ENCODE data around the gene MIB2.

The MIB2 gene

DNA sequence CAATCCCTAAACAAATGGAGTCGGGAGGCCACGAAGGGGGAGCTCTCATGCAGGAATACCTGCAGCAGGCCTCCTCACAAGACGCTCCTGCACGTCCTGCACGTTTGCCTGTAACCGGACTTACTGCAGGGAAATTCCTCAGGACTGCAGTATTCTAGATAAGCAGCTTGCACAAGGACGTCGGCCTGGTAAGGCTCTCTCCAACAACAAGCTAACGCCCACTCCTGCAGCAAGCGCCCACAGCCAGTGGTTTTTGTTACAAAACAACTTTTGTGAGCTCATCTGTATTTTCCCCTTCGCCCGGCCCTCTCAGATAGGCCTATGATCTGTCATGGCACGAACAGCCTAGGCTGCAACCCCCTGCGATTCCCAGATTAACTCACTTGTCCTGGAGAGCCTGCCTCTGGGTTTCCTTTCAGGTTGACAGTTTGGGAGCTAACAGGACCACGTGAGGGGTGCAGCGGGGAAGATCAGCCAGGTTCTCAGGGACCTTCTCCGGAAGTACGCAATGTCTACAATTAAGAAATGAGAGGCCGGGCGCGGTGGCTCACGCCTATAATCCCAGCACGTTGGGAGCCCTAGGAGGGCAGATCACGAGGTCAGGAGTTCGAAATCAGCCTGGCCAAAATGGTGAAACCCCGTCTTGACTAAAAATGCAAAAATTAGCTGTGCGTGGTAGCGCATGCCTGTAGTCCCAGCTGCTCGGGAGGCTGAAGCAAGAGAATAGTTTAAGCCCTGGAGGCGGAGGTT, 921 bp upstream of the MIB2 start:
- DNase-seq (ENCODE audit: low read depth), result no peak

DNA sequence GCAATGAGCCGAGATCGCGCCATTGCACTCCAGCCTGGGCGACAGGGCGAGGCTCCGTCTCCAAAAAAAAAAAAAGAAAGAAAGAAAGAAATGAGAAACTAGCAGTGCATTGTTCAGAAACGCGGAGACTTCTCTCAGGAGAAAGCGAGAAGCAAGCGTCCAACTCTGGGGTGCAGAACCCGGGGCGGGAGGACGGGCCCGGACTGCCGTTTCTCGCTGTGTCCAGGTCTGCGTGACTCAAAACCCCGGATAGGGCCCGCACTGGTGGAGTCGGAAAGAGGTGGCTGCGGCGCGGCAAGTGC, 395 bp upstream of the MIB2 start:
- no peak for DNase-seq (ENCODE audit: low read depth)

DNA sequence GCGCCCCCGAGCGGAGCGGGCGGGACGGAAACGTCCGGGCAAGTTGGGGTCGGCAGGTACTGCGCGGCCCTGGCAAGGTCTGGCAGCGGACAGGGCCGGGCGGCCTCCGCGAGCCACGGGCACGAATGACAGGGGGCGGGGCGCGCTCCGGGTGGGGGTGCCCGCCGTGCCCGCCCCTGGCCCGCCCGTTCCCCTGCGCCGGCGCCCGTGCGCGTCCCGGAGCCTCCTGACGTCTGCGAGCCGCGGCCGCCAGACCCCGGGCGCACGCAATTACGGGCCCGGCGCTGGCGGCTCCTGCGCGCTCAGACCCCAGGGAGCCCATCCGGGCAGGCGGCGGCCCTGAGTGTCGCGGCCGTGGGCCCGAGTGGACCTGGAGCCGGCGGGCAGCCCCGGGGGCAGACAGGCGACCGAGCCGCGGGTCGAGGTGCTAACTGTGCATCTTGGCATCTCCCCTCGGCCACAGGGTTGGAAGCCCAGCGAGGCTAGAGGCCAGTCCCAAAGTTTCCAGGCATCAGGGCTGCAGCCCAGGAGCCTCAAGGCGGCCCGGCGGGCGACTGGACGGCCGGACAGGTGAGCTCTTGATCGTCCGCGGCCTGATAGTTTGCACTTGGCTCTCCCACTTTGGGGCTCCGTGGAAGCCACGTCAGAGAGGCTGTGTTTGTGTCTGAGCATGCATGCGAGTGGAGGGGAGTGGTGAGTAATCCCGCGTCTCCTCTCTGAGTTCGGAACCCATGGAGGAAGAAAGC, 918 bp downstream of the MIB2 start:
- no peak for DNase-seq (ENCODE audit: low read depth)

DNA sequence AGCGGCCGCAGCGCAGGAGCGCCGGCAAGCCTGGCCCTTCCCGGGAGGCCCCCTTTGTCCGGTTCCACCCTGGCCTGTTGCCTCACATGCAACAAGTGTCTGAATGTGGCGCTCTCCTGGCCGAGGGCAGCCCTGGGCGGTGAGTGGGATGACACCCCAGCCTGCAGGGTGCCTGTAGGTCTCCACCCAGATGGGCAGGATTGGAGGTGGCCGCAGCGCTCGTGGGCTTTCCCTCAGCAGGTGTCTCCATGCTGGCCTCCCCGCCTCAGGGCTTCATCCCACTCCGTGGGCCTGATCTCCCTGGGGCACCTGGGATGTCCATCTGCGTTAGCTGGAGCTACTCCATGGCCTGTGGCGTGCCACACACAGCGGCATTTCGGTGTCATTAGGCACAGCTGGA, 1.5 kb downstream of the MIB2 start:
- DNase-seq (ENCODE audit: low read depth), result no peak

DNA sequence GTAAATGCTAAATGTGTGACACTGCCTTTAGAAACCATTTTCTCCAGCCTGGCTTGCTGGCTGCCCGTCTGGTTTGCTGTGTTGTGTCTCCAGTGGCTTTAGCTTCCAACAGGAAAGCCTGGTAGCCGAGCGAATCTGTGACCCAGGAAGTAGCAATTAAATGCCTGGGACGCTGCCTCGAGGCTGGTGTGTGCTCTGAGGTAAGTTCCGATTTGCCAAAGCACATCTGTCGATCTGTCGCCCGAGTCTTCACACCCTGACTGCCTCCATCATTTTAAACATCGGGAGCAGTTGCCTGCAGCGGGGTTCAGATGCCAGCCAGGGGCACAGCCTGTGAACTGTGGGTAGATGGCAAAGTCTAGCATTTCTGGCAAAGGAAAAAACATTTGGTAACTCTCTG, 2.2 kb downstream of the MIB2 start:
- no peak for DNase-seq (ENCODE audit: low read depth)

DNA sequence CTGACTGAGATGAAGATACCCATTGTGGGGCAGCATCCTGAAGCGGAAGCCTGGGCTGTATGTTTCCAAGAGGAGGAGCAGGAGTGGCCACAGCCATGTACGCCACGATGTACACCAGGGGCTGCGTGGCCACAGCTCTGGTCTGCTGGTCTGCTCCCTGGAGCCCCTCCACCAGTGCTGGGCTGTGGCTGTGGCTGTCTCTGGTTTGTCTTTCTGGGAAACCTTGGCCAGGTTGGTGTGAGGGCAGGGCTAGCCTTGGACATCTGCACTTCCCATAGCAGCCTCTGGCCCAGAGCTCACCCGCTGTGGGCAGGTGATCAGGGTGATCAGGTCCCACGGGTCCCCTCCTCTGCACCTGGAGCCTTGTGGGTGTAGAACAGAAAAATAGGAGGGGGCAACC, 2.6 kb downstream of the MIB2 start:
- DNase-seq (ENCODE audit: low read depth), result no peak

DNA sequence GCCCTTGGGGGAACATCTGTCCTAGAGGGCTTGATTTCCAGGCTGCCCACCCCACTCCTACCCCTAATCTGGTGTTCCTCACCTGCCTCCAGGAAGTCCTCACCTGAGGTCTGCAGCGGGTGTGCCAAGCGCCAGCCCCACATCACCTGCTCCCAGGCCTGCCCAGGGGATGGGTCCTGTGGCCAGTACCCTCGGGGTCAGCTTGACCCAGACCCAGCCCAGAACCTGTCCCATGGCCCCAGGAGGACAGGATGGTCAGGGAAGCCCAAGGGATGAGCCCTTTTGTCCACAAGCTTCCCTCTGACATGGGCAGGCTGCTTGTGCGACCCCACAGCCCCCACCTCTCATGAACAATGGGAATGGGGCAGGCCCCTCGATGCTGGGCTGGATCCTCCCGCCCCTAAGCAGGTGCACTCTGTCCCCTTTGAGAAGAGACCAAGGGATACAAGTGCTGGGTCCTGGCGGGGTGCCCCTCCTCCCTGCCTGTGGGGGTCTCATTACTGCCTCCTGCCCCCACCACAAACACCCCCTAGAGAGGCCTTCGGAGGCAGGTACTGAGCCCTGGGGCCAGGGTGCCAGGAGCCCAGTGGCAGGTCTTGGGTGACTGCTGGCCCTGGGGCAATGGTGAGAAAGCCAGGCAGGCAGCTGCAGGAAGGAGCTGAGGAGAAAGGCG, 3.2 kb downstream of the MIB2 start:
- no peak for DNase-seq (ENCODE audit: low read depth)

DNA sequence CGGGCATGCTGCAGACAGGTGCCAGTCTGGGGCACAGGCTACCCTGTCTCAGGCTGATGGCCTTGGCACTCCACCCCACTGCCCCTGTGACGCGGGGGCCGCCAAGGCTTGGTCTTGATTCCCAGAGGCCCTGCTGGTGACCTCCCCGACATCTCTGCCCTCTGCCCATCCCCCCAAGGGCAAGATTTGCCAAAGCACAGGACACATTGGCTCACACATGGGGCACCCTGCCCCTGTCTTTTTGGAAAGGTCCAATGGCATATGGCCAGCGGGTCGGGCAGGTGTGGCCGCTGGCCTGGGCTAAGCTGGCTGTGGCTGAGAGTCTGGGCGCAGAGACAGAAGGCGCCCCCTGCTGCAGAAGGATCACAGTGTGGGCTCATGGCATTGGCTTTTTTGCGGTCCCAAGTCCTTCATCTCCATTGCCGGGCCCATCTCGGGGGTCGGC, 4.6 kb downstream of the MIB2 start:
- no peak for DNase-seq (ENCODE audit: low read depth)

DNA sequence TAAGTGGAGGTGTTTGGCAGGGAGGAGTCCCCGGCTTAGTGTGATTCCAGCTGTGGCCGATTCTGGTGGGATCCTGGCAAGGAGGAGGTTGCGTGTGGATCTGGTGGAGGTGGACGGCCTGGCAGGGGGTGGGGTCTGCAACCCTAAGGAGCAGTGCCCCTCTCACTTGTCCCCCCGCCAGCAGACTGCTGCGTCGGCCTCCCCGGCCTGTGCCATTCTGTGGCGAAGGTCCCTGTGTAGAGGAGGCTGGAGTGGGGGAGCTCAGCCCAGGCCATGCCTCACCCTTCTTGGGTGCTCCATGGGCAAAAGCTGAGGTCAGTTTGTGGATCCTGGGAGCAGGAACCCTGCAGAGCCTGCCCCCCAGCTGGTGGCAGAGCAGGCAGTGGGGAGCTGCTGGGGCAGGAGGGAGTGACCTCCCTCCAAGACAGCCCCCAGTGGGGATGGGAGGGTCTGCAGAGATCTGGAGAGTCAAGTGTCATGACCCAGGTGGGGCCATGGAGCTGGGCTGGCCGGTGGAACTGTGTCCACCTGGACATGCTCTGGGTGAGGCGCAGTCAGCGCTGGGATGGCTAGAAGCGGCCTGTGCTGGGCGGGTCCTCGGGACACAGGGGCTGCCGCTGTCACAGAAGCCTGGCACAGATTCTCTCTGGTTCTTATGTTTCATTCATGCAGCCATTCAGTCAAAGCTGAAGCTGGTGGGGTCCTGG, 5.3 kb downstream of the MIB2 start:
- DNase-seq (ENCODE audit: low read depth), result no peak

DNA sequence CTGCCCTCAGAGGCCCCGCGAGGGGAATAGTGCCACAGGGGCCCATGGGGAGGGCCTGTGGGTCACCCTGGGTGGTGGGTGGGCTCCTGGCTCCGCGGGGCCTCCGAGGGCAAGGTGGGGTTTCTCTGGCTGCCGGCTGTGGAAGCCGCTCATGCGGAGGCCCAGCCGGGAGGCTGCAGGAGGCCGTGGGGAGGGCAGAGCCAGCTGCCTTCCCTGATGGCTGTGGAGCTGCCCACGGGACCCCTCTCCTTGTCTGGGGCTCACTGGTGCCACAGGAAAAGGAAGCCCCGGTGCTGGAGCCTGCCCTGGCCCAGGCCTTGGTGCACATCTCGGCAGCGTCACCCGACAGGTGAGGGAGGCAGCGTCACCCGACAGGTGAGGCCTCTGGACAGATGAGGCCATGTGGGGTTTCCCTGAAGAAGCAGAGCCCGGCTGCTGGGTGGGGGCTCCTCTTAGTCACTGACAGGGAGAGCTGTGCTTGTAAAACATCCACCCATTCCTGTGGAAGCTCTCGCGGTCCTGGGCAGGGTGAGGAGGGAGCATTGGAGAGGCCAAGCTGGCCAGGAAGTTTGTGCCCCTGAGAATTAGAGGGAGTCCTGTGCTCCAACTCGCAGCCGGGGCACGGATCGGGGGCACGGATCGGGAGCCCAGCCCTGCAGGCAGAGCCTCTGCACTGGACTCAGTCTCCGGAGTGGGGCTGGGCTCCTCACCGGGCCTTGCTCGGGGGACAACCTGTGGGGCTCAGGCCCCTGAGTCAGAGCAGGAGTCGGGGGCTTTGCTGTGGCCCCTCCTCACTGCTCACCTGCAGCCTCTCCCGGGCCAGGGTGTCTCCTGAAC, 6.1 kb downstream of the MIB2 start:
- DNase-seq (ENCODE audit: low read depth), result no peak

DNA sequence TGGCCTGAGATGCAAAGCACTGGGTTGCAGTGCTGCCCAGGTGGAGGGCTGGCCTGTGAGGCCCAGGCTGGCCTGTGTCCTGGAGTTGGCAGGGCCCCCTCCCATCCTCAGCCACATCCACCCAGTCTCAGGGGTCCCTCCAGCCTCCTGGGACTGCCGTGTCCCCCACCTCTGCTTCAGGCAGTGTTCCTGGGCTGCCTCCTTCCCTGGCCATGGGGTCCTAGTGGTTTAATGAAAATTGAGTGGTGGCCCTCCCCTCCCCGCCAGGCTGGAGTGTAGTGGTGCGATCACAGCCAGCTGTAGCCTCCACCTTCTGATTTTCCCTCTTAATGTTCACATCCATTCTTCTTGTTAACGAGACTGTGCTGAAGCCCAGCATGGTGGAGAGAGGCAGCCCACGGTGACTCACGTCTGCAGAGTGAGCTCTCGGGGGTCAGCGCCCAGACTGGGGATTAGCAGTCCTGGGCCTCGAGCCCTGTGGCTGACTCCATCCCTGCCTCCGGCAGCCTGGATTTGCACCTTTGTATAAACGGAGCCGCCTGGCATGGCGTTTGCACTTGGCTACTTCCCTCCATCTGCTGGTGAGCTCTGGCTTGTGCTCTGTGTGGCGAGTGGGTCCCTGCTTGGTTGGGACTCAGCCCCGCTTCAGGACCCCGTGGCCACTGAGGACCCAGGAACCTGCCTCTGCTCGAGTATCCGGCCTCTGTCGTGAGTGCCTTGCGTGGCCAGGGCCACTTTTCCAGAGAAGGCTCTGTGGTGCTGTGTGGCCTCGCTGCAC, 6.9 kb downstream of the MIB2 start:
- no peak for DNase-seq (ENCODE audit: low read depth)

DNA sequence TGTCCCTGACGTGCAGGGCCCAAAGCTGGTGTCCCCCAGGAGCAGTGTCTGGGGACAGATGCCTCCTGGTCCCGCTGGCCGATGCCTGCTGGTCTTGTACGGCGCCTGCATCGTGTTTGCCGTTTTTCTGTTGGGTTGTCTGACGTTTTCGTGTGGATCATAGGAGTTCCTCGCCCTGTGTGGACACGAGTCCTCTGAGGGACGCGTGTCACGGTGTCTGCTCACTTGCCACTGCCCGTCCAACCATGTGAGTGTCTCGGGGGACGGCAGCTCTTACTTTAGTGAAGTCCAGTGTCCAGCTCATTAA, 7.4 kb downstream of the MIB2 start:
- DNase-seq (ENCODE audit: low read depth), result no peak

DNA sequence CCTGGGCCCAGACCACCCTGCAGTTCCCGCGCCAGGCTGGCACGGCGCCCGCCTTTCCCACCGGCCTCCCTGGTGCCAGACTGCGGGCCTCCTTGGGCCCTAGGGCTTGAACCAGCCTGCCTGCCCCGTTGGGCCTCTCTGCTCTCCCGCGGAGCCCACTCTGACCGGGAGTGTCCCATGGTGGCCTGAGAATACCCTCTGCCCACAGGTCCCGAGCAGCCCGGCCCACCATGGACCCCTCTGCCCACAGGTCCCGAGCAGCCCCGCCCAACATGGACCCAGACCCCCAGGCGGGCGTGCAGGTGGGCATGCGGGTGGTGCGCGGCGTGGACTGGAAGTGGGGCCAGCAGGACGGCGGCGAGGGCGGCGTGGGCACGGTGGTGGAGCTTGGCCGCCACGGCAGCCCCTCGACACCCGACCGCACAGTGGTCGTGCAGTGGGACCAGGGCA, 7.9 kb downstream of the MIB2 start:
- no peak for DNase-seq (ENCODE audit: low read depth)

DNA sequence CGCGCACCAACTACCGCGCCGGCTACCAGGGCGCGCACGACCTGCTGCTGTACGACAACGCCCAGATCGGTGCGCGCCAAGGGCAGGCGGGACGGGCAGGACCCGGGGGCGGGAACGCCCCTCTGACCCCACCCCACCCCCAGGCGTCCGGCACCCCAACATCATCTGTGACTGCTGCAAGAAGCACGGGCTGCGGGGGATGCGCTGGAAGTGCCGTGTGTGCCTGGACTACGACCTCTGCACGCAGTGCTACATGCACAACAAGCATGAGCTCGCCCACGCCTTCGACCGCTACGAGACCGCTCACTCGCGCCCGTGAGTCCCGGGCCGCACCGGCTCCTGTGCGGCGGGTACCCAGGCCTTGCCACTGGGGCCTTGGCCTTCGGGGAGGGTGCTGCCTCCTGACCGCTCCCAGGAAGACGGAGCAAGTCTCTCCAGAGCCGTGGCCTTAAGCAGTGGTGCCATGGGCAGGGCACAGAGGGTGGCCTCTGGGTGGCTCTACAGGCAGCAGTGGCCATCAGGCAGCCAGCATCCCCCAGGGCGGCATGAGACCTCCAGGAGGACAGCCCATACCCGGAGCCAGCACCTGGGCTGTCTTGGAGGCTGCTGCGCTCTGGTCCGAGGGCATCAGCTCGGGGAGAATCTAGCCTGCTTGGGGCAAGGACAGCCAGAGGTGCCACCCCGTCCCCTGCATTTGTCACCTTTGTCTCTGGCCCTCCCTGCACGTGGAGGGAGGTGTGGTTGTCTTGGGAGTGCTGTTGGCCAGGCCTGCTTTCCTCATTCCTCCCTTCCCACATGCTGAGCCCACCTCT, 8.5 kb downstream of the MIB2 start:
- no peak for DNase-seq (ENCODE audit: low read depth)

DNA sequence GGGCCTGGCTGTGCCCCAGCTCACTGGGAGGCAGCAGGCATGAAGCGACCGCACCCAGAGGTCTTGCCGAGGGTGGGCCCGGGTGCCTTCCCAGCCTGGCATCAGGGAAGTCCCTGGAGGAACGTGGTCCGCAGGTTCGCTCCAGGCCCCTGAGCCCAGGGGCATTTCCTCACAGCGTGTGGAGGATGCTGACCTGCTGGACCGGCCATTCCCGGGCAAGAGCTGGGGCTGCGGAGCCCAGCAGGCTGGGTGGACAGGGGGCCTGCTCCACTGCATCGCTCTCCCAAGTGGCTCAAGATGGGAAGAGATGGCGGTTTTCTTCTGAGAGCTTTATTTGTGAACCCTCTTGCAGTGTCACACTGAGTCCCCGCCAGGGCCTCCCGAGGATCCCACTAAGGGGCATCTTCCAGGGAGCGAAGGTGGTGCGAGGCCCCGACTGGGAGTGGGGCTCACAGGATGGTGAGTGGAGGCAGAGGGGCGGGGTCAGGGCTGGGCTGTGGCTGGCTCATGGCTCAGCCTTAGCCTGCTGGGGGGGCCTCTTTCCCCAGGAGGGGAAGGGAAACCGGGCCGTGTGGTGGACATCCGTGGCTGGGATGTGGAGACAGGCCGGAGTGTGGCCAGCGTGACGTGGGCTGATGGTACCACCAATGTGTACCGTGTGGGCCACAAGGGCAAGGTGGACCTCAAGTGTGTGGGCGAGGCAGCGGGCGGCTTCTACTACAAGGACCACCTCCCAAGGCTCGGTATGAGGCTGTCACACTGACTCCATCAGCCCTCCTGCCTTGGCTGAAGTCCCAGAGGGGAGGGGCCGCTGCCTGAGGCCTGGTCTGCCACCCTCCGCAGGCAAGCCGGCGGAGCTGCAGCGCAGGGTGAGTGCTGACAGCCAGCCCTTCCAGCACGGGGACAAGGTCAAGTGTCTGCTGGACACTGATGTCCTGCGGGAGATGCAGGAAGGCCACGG, 9.4 kb downstream of the MIB2 start:
- DNase-seq (ENCODE audit: low read depth), result no peak

DNA sequence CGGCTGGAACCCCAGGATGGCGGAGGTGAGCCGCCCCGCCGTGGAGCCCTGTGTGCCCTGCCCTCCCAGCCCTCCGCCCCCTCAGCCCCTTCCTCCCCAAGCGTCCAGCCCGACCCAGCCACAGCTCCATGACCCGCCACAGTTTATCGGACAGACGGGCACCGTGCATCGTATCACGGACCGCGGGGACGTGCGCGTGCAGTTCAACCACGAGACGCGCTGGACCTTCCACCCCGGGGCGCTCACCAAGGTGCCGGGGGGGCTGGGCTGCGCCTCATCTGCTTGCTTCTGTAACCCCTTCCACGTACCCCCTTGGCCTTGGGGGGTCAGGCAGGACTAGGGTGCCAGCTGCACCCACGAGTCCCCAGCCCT, 10.1 kb downstream of the MIB2 start:
- DNase-seq (ENCODE audit: low read depth), result no peak

DNA sequence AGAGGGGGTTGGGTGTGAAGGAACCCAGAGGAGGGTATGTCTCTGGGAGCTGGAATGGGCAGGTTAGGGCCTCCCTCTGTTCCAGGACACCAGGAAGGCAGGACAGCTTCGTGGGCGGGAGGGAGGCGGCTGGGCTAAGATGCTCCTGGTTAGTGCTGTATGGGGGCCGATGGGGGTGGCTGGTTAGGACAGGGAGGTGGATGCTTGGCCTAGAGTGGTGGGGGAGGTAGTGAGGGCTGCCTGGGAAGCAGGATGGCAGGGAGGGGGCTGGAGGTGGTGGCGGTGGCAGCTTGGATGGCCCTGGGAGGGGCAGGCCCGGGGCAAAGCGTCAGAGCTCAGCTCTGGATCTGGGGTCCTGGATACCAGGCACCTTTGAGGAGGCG, 10.5 kb downstream of the MIB2 start:
- no peak for DNase-seq (ENCODE audit: low read depth)

DNA sequence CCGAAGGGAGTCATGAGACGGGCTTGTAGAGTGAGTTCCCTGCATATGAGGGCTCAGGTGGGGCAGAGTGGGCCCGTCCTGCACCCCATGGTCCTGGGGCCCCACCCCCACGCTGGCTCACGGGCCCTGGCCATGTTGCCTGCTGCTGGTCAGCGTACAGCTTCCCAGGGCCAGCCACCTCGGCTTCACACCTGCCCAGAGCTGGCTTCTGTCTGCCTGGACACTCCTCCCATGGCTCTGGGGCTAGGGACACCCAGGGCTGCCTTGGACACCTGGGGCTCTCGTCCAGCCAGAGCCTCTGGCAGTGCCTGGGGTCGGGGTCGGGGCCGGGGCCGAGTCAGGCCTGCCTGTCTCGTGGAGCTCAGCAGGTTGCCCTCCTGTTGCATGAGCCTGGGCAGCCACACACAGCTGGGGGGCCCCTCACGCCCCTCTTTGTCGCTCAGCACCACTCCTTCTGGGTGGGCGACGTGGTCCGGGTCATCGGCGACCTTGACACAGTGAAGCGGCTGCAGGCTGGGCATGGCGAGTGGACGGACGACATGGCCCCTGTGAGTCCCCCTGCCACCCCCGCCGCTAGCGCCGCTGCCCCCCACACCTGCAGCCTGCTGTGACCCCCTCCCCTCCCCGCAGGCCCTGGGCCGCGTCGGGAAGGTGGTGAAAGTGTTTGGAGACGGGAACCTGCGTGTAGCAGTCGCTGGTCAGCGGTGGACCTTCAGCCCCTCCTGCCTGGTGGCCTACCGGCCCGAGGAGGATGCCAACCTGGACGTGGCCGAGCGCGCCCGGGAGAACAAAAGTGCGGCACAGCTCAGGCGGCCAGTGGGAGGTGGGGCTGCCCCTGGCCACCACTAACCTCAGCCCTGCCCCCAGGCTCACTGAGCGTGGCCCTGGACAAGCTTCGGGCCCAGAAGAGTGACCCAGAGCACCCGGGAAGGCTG, 11.2 kb downstream of the MIB2 start:
- DNase-seq (ENCODE audit: low read depth), result no peak
